ENCODE data around the gene TRAK1. TPM values are rescaled to one million over a fixed set of nuclear protein-coding genes. Genes with fewer than 3 reads are reported as not detected.

The TRAK1 gene
- total RNA-seq, 1 experiment from 2014 or later = 46.8 TPM

DNA sequence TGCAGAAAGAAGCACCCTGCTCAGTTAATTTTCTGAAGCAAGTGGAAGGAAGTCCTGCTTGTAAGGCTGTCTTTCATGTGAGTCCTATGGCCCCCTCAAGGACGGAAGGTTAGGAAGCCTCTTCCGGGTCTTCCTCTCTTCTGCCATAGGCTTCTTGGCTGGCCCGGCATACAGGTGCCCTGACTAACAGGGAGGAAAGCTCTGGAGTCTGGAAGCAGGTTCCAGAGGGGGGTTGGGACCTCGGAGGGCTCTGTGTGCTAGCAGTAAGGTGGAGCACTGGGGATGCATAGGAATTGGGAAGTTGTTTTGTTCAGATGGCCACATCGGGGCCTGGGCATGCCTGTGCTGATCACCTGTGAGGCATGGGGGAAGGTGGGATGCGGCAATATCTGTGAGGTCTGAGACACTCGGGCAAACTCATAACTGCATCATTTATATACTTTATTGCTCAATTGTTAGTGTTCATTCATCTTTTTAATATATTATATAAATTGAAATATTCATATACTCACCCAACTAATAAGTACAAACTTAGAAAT lies 49.6 kb downstream of the TRAK1 start:
- H3K4me2 ChIP-seq = no peak overlapping the region
- DNase-seq = no peak
- no peaks in the 10 kb centered on the region for H3K79me2 ChIP-seq (ENCODE audit: low read depth)
- no peaks in the 10 kb centered on the region for H4K20me1 ChIP-seq (ENCODE audit: insufficient read depth)
- H3K9me3 ChIP-seq (ENCODE audit: insufficient read depth, low read depth) = no peaks in the 10 kb centered on the region
- BruUV-seq (replicated peaks) = no TSS peak
- no peaks in the 10 kb centered on the region for H3K27me3 ChIP-seq (ENCODE audit: insufficient read depth, low read depth)
- intact Hi-C loops (cut with micrococcal nuclease; ENCODE audit: unreplicated experiment) = no loop called here
- no peak overlapping the region for H3K27ac ChIP-seq
- H3K9me2 ChIP-seq (ENCODE audit: insufficient read depth) = no peaks in the 10 kb centered on the region
- ChIA-PET CTCF (no interaction called here), POLR2A (ENCODE audit: unreplicated experiment) (no interaction called here)
- H3F3A ChIP-seq (ENCODE audit: insufficient read depth, low read depth) = no peaks in the 10 kb centered on the region
- no peaks in the 10 kb centered on the region for H3K4me1 ChIP-seq (replicated peaks; ENCODE audit: insufficient read depth)
- H3K4me3 ChIP-seq = no peak overlapping the region
- TF ChIP-seq, protein P1, sequence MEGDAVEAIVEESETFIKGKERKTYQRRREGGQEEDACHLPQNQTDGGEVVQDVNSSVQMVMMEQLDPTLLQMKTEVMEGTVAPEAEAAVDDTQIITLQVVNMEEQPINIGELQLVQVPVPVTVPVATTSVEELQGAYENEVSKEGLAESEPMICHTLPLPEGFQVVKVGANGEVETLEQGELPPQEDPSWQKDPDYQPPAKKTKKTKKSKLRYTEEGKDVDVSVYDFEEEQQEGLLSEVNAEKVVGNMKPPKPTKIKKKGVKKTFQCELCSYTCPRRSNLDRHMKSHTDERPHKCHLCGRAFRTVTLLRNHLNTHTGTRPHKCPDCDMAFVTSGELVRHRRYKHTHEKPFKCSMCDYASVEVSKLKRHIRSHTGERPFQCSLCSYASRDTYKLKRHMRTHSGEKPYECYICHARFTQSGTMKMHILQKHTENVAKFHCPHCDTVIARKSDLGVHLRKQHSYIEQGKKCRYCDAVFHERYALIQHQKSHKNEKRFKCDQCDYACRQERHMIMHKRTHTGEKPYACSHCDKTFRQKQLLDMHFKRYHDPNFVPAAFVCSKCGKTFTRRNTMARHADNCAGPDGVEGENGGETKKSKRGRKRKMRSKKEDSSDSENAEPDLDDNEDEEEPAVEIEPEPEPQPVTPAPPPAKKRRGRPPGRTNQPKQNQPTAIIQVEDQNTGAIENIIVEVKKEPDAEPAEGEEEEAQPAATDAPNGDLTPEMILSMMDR (conservative IDR thresholded peaks at IDR 0.05) = no peak
- TF ChIP-seq EZH2 (IDR thresholded peaks at IDR 0.05; ENCODE audit: low read depth) = no peak
- no peaks in the 10 kb centered on the region for H3K36me3 ChIP-seq (ENCODE audit: low read depth)
- H2AFZ ChIP-seq = no peak overlapping the region

DNA sequence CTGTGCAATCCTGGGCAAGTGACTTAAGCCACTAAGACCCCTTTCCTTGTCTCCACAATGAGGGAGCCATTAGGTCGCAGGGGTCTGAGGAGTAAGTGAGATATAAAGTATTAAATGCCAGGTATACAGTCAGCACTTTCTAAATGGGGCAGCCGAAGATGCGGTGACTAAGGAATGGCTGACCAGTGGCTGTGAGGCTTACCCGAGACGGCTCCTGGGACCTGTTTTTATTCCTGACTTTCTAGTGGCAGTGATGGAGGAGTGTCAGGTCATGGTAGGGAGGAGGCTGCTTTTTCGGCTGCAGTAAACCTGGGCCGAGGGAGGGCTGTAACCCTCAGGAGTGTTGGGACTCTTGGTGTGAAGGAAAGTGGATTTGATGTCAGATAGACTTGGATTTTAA lies 52.3 kb downstream of the TRAK1 start:
- H3K4me2 ChIP-seq = no peak overlapping the region
- H3K4me1 ChIP-seq (replicated peaks; ENCODE audit: insufficient read depth) = no peaks in the 10 kb centered on the region
- CTCF ChIA-PET = interaction anchor here (1.2 kb wide), 1 partner anchor 10 kb away, joined by 3 read pairs; no protein-coding TSS in a partner anchor
- POLR2A ChIA-PET (ENCODE audit: unreplicated experiment) = no interaction called here
- no peak for DNase-seq
- no peaks in the 10 kb centered on the region for H3K27me3 ChIP-seq (ENCODE audit: insufficient read depth, low read depth)
- no peaks in the 10 kb centered on the region for H3K9me2 ChIP-seq (ENCODE audit: insufficient read depth)
- no peak overlapping the region for H3K4me3 ChIP-seq
- BruUV-seq (replicated peaks) = no TSS peak
- H3K79me2 ChIP-seq (ENCODE audit: low read depth) = no peaks in the 10 kb centered on the region
- no peaks in the 10 kb centered on the region for H4K20me1 ChIP-seq (ENCODE audit: insufficient read depth)
- no peaks in the 10 kb centered on the region for H3K9me3 ChIP-seq (ENCODE audit: insufficient read depth, low read depth)
- intact Hi-C loops (cut with micrococcal nuclease; ENCODE audit: unreplicated experiment) = no loop called here
- no peaks in the 10 kb centered on the region for H3K36me3 ChIP-seq (ENCODE audit: low read depth)
- no peak for TF ChIP-seq EZH2 (IDR thresholded peaks at IDR 0.05; ENCODE audit: low read depth)
- TF ChIP-seq, protein P1 (conservative IDR thresholded peaks at IDR 0.05) = no peak
- no peaks in the 10 kb centered on the region for H3F3A ChIP-seq (ENCODE audit: insufficient read depth, low read depth)
- no peak overlapping the region for H3K27ac ChIP-seq
- H2AFZ ChIP-seq = no peak overlapping the region

DNA sequence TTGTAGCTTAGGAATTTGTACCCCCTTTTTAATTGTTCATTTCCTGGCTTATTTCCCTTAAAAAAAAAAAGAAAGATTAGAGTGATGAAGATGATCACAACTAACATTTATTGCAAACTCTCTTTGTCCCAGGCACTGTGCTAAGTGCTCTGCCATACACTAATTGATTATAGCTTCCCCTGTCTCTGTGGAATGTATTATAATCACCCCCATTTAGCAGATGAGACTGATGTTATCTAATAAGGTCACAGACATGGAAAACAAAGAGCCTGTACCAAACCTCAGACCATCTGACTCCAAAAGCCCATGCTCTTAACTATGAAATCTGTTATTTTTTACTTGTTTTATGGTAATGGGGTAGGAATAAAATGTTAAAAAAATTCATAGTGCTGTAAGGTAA lies 53.1 kb downstream of the TRAK1 start:
- Histone ChIP-seq H4K20me1 (ENCODE audit: insufficient read depth) (no peaks in the 10 kb centered on the region), H3K9me3 (ENCODE audit: insufficient read depth, low read depth) (no peaks in the 10 kb centered on the region), H3K27me3 (ENCODE audit: insufficient read depth, low read depth) (no peaks in the 10 kb centered on the region), H3K36me3 (ENCODE audit: low read depth) (no peaks in the 10 kb centered on the region), H3F3A (ENCODE audit: insufficient read depth, low read depth) (no peaks in the 10 kb centered on the region), H3K9me2 (ENCODE audit: insufficient read depth) (no peaks in the 10 kb centered on the region), H3K4me3 (no peak overlapping the region), H3K4me1 (replicated peaks; ENCODE audit: insufficient read depth) (peaks cover under 1% of the 10 kb centered on the region), H3K27ac (no peak overlapping the region), H2AFZ (no peak overlapping the region), H3K4me2 (no peak overlapping the region), H3K79me2 (ENCODE audit: low read depth) (no peaks in the 10 kb centered on the region)
- DNase-seq = no peak
- ChIA-PET CTCF (interaction anchor here (1.2 kb wide), 1 partner anchor 9 kb away, joined by 3 read pairs; no protein-coding TSS in a partner anchor), POLR2A (ENCODE audit: unreplicated experiment) (no interaction called here)
- BruUV-seq (replicated peaks) = no TSS peak
- intact Hi-C loops (cut with micrococcal nuclease; ENCODE audit: unreplicated experiment) = no loop called here
- TF ChIP-seq EZH2 (IDR thresholded peaks at IDR 0.05; ENCODE audit: low read depth) = no peak
- TF ChIP-seq, protein P1 (conservative IDR thresholded peaks at IDR 0.05) = no peak
